Liver (tissue), 9 donors: ENCODE measurements around the gene ALDH8A1. TPM values are rescaled to one million over a fixed set of nuclear protein-coding genes. Genes with fewer than 3 reads are reported as not detected.

ENCODE experiments used
- DNase-seq: peaks from one replicate; pipeline ENCODE4 v3.0.0-alpha.2; 2017; ENCODE audit warnings: low spot score
- H3K27ac ChIP-seq, 2 donors: one replicate each; pipeline ENCODE4 v1.7.0; 2013; ENCODE audit warnings: inconsistent platforms in 2 of 2, low read length in 2 of 2, control low read depth in 1 of 2, low read depth in 1 of 2, mild to moderate bottlenecking in 1 of 2
- H3K27me3 ChIP-seq, 4 donors: one replicate each; pipeline versions ENCODE4 v1.6.1 to v1.7.0; 2013; ENCODE audit warnings: low read length in 3 of 4, inconsistent platforms in 1 of 4, mild to moderate bottlenecking in 1 of 4, moderate library complexity in 1 of 4; ENCODE audit not compliant: control insufficient read depth in 4 of 4, insufficient read depth in 4 of 4
- H3K36me3 ChIP-seq, 4 donors: one replicate each; pipeline versions ENCODE4 v1.6.1 to v1.7.0; 2013; ENCODE audit warnings: low read length in 3 of 4, mild to moderate bottlenecking in 3 of 4, low read depth in 1 of 4, moderate library complexity in 1 of 4; ENCODE audit not compliant: control insufficient read depth in 4 of 4, insufficient read depth in 3 of 4
- H3K4me1 ChIP-seq, 4 donors: one replicate each; pipeline versions ENCODE4 v1.6.1 to v1.7.0; 2013; ENCODE audit warnings: low read length in 3 of 4, mild to moderate bottlenecking in 3 of 4, moderate library complexity in 1 of 4; ENCODE audit not compliant: control insufficient read depth in 4 of 4, insufficient read depth in 4 of 4
- H3K4me3 ChIP-seq, 3 donors: one replicate each; pipeline versions ENCODE4 v1.6.1 to v1.7.0; 2013; ENCODE audit warnings: low read length in 3 of 3, control low read depth in 1 of 3, low read depth in 1 of 3, mild to moderate bottlenecking in 1 of 3
- H3K9ac ChIP-seq, 2 donors: one replicate each; pipeline ENCODE4 v1.7.0; 2013; ENCODE audit warnings: low read length in 2 of 2, mild to moderate bottlenecking in 2 of 2, moderate library complexity in 2 of 2, control low read depth in 1 of 2, low read depth in 1 of 2
- H3K9me3 ChIP-seq, 4 donors: one replicate each; pipeline versions ENCODE4 v1.6.1 to v1.7.0; 2013; ENCODE audit warnings: low read length in 3 of 4; ENCODE audit not compliant: control insufficient read depth in 4 of 4
- ATF3 ChIP-seq: IDR thresholded peaks from 2 replicates; pipeline ENCODE4 v1.6.1; 2016; ENCODE audit warnings: antibody characterized with exemption
- CTCF ChIP-seq: fragments of 150-350 bp; IDR thresholded peaks from 2 replicates; pipeline ENCODE4 v1.5.1; 2017; ENCODE audit warnings: improper control_type of control experiment, low read depth, low read length; ENCODE audit not compliant: missing input control
- EGR1 ChIP-seq, 2 donors: IDR thresholded peaks; 2 replicates each; pipeline ENCODE4 v1.6.1; 2016 to 2018; ENCODE audit warnings: antibody characterized with exemption in 2 of 2, low read depth in 2 of 2
- FOXA1 ChIP-seq: IDR thresholded peaks from 2 replicates; pipeline ENCODE4 v1.6.1; 2016; ENCODE audit warnings: antibody characterized with exemption
- FOXA2 ChIP-seq: IDR thresholded peaks from 2 replicates; pipeline ENCODE4 v1.6.1; 2016; ENCODE audit warnings: antibody characterized with exemption
- GABPA ChIP-seq, 2 donors: IDR thresholded peaks in 1 of 2; conservative IDR thresholded peaks in 1 of 2; 2 replicates each; pipeline ENCODE4 v1.6.1; 2016; ENCODE audit warnings: antibody characterized with exemption in 2 of 2, mild to moderate bottlenecking in 1 of 2, moderate library complexity in 1 of 2
- HNF4A ChIP-seq, 2 donors: conservative IDR thresholded peaks; 2 replicates each; pipeline ENCODE4 v1.6.1; 2016; ENCODE audit warnings: antibody characterized with exemption in 2 of 2, mild to moderate bottlenecking in 2 of 2
- HNF4G ChIP-seq: IDR thresholded peaks from 2 replicates; pipeline ENCODE4 v1.6.1; 2016; ENCODE audit warnings: antibody characterized with exemption
- JUND ChIP-seq, 2 donors: IDR thresholded peaks; 2 replicates each; pipeline ENCODE4 v1.6.1; 2016; ENCODE audit warnings: antibody characterized with exemption in 2 of 2
- MAX ChIP-seq: IDR thresholded peaks from 2 replicates; pipeline ENCODE4 v1.6.1; 2016; ENCODE audit warnings: antibody characterized with exemption
- NR2F2 ChIP-seq: IDR thresholded peaks from 2 replicates; pipeline ENCODE4 v1.6.1; 2016; ENCODE audit warnings: antibody characterized with exemption
- RAD21 ChIP-seq, 2 donors: IDR thresholded peaks; 2 replicates each; pipeline ENCODE4 v1.6.1; 2016; ENCODE audit warnings: antibody characterized with exemption in 2 of 2, mild to moderate bottlenecking in 2 of 2
- REST ChIP-seq: IDR thresholded peaks from 2 replicates; pipeline ENCODE4 v1.6.1; 2016; ENCODE audit warnings: antibody characterized with exemption, mild to moderate bottlenecking
- RXRA ChIP-seq, 2 donors: IDR thresholded peaks; 2 replicates each; pipeline ENCODE4 v1.6.1; 2017 to 2018; ENCODE audit warnings: antibody characterized with exemption in 2 of 2, mild to moderate bottlenecking in 1 of 2
- SP1 ChIP-seq: IDR thresholded peaks from 2 replicates; pipeline ENCODE4 v1.6.1; 2018; ENCODE audit warnings: antibody characterized with exemption, mild to moderate bottlenecking
- TAF1 ChIP-seq: conservative IDR thresholded peaks from 2 replicates; pipeline ENCODE4 v1.6.1; 2016; ENCODE audit warnings: antibody characterized with exemption, mild to moderate bottlenecking
- YY1 ChIP-seq: IDR thresholded peaks from 2 replicates; pipeline ENCODE4 v1.6.1; 2016; ENCODE audit warnings: antibody characterized with exemption, mild to moderate bottlenecking
- ZBTB33 ChIP-seq: IDR thresholded peaks from 2 replicates; pipeline ENCODE4 v1.6.1; 2016; ENCODE audit warnings: antibody characterized with exemption
- WGBS: extraction: QIAGEN DNeasy Blood & Tissue Kit; methylation state at CpG from one replicate; pipeline ENCODE4 v1.1.7; 2013; 5-methylcytosine and 5-hydroxymethylcytosine counted together
- polyA plus RNA-seq, 2 donors: library from polyadenylated mRNA; stranded (reverse) in 1 of 2; unstranded in 1 of 2; fragments of 200-250 nt in 1 of 2; fragments of >200 nt in 1 of 2; fragmentation: Nextera tagmentation in 1 of 2; extraction: Ambion mirVana in 1 of 2; gene quantifications; one replicate each; pipeline versions ENCODE4 v1.2.1 to v1.2.3, GENCODE V29; 2013 to 2015
- total RNA-seq, 2 donors: library from RNA; depleted of rRNA; stranded (reverse); fragments of >200 nt; gene quantifications; one replicate each; pipeline ENCODE4 v1.2.3, GENCODE V29; 2014
- donor health status: healthy.
- donor health status: healthy.
- donor health status: healthy.
- donor health status: healthy.
- donor health status: healthy.

ALDH8A1 gene
- total and polyA plus RNA-seq, 4 donors = 73.0 to 255 (median 107) TPM

- Histone ChIP-seq H3K27me3 (no peaks in the 10 kb centered on the region), H3K4me3 (no peak overlapping the region), H3K4me1 (peaks cover 0 to 29% (median 23%) of the 10 kb centered on the region in 4 donors), H3K9ac (no peak overlapping the region), H3K36me3 (peaks cover 2 to 50% (median 43%) of the 10 kb centered on the region in 4 donors), H3K9me3 (no peaks in the 10 kb centered on the region), H3K27ac (no peak overlapping the region)
- TF ChIP-seq RAD21 (IDR thresholded peaks at IDR 0.05) (no peak), NR2F2 (peak; percentile 62)
- 88% methylated on average over 3 of the region's 3 CpGs for whole genome bisulfite sequencing
- DNase-seq = no peak
Observed at GRCh38 chr6:134925800-134926199, 24.1 kb downstream of the ALDH8A1 start.

GRCh38 chr6:134921721-134922261 lies 28.1 kb downstream of the ALDH8A1 start:
- Histone ChIP-seq H3K4me3 (no peak overlapping the region), H3K4me1 (no peaks in the 10 kb centered on the region), H3K9ac (no peak overlapping the region), H3K36me3 (peaks cover 10 to 52% (median 40%) of the 10 kb centered on the region in 4 donors), H3K27ac (no peak overlapping the region), H3K27me3 (no peaks in the 10 kb centered on the region), H3K9me3 (no peaks in the 10 kb centered on the region)
- no peak for DNase-seq
- WGBS = 94% methylated on average over 6 of the region's 6 CpGs
- TF ChIP-seq GABPA (IDR thresholded peaks at IDR 0.05 in 1 of 2, conservative IDR thresholded peaks at IDR 0.05 in 1 of 2) (no peak), ATF3 (no peak), FOXA2 (no peak), HNF4G (no peak), FOXA1 (no peak), YY1 (no peak), REST (no peak), TAF1 (no peak), HNF4A (conservative IDR thresholded peaks at IDR 0.05) (no peak), RXRA (IDR thresholded peaks at IDR 0.05) (no peak), JUND (IDR thresholded peaks at IDR 0.05) (no peak), CTCF (no peak), ZBTB33 (no peak), MAX (no peak), RAD21 (IDR thresholded peaks at IDR 0.05) (no peak), SP1 (no peak), NR2F2 (no peak), EGR1 (IDR thresholded peaks at IDR 0.05; ENCODE audit: low read depth in 2 of 2) (no peak)
